Inferior parietal cortex (tissue), 1 donor: ENCODE data around the gene MAPT.
"Not testable (repeated sequence)": the region's sequence is repeated elsewhere in the genome, so short reads cannot be mapped to it uniquely, and the experiment has no call there.

Experiments used
- DNase-seq: peaks from one replicate; pipeline ENCODE4 v3.0.0-alpha.2; 2016; ENCODE audit errors: extremely low spot score

The MAPT gene

GRCh38 chr17:45992904-45993303 is 98.5 kb downstream of the MAPT start:
- DNase-seq = no peak

GRCh38 chr17:45993962-45994627 is 99.7 kb downstream of the MAPT start:
- no peak for DNase-seq

GRCh38 chr17:45994987-45995386 is 100.6 kb downstream of the MAPT start:
- no peak for DNase-seq

GRCh38 chr17:45995627-45996270 is 101.4 kb downstream of the MAPT start:
- DNase-seq = no peak

GRCh38 chr17:45996282-45996937 is 102.1 kb downstream of the MAPT start:
- no peak for DNase-seq

GRCh38 chr17:45997166-45997565 is 102.8 kb downstream of the MAPT start:
- DNase-seq = no peak

- DNase-seq = no peak
Observed at GRCh38 chr17:45997624-45998023, 103.3 kb downstream of the MAPT start.

GRCh38 chr17:45998987-45999899 is 104.9 kb downstream of the MAPT start, which contains the start of gene STH:
TSS of gene STH (plus strand) at chr17:45999250. CDS start at chr17:45999280, 30 bp downstream.
- no peak for DNase-seq

- no peak for DNase-seq
Observed at GRCh38 chr17:45999900-46000290, 105.5 kb downstream of the MAPT start.

- no peak for DNase-seq
Observed at GRCh38 chr17:46000292-46000691, 105.9 kb downstream of the MAPT start.

GRCh38 chr17:46000757-46001156 is 106.4 kb downstream of the MAPT start:
- DNase-seq = no peak

GRCh38 chr17:46001390-46002310 is 107.3 kb downstream of the MAPT start:
- DNase-seq = no peak

GRCh38 chr17:46002311-46002972 is 108.1 kb downstream of the MAPT start:
- peak; percentile 87 for DNase-seq

- no peak for DNase-seq
Observed at GRCh38 chr17:46002973-46003316, 108.6 kb downstream of the MAPT start.

GRCh38 chr17:46003907-46004748 is 109.8 kb downstream of the MAPT start:
- peak; percentile 68 for DNase-seq

GRCh38 chr17:46006082-46006481 is 111.7 kb downstream of the MAPT start:
- DNase-seq = not testable (repeated sequence)

- no peak for DNase-seq
Observed at GRCh38 chr17:46007461-46007965, 113.2 kb downstream of the MAPT start.

GRCh38 chr17:46008591-46008990 is 114.2 kb downstream of the MAPT start:
- no peak for DNase-seq
